ENCODE data around the gene GAS7. TPM values are rescaled to one million over a fixed set of nuclear protein-coding genes. Genes with fewer than 3 reads are reported as not detected.
A peak's percentile ranks its signal among the peaks of the same experiment; 100 is the strongest.

GAS7 gene
- polyA plus RNA-seq, 1 donor (not counting 4 experiments of a cell fraction or from before 2014, with no cell fraction given) = 0.10 TPM

- no peaks in the 10 kb centered on the region for H4K20me1 ChIP-seq (ENCODE audit: control insufficient read depth, extremely low read depth, insufficient read depth, low read length)
- peaks cover 5% of the 10 kb centered on the region for H3K4me1 ChIP-seq (ENCODE audit: control insufficient read depth, extremely low read depth, insufficient read depth, low read length)
- no peak overlapping the region for H3K4me3 ChIP-seq (ENCODE audit: control insufficient read depth in 2 of 3, extremely low read depth in 1 of 3, insufficient read depth in 2 of 3, low read depth in 1 of 3, low read length in 3 of 3)
- H2AFZ ChIP-seq (ENCODE audit: control insufficient read depth, low read length) = no peak overlapping the region
- no peak overlapping the region for H3K27ac ChIP-seq (ENCODE audit: control insufficient read depth, insufficient read depth, low read length)
- H3K79me2 ChIP-seq (ENCODE audit: control insufficient read depth, insufficient read depth, low read length) = no peaks in the 10 kb centered on the region
- FAIRE-seq (no peak), DNase-seq (ENCODE audit: low read depth, low spot score) (no peak)
- H3K9ac ChIP-seq (ENCODE audit: control insufficient read depth, extremely low read depth, insufficient read depth, low read length) = no peak overlapping the region
- no peaks in the 10 kb centered on the region for H3K9me1 ChIP-seq (ENCODE audit: control insufficient read depth, extremely low read depth, insufficient read depth, low read length)
- H3K9me3 ChIP-seq (ENCODE audit: control insufficient read depth, low read depth, low read length) = no peaks in the 10 kb centered on the region
- dilution Hi-C loops (cut with MboI; ENCODE audit: extremely low pct_ligation_motif_present, low sequenced_read_pairs) = no loop called here
- H3K4me2 ChIP-seq (ENCODE audit: control insufficient read depth, extremely low read depth, insufficient read depth, low read depth, low read length) = peak overlapping the region; percentile 30
- TF ChIP-seq EZH2 (IDR thresholded peaks at IDR 0.05; ENCODE audit: low read length) (no peak), CTCF (optimal IDR thresholded peaks at IDR 0.05 in 1 of 3, IDR thresholded peaks at IDR 0.05 in 1 of 3, conservative IDR thresholded peaks at IDR 0.05 in 1 of 3; ENCODE audit: extremely low read depth in 1 of 3, insufficient read depth in 2 of 3, low read length in 3 of 3) (no peak)
- no peaks in the 10 kb centered on the region for H3K27me3 ChIP-seq (ENCODE audit: control insufficient read depth, extremely low read depth, insufficient read depth, low read length)
- H3K36me3 ChIP-seq (ENCODE audit: control insufficient read depth in 2 of 2, extremely low read depth in 1 of 2, insufficient read depth in 2 of 2, low read length in 2 of 2) = no peaks in the 10 kb centered on the region
These were observed 62.7 kb downstream of the GAS7 start for GRCh38 chr17:10135539-10136257.

- FAIRE-seq = no peak
- no peak for DNase-seq (ENCODE audit: low read depth, low spot score)
- TF ChIP-seq CTCF (optimal IDR thresholded peaks at IDR 0.05 in 1 of 3, IDR thresholded peaks at IDR 0.05 in 1 of 3, conservative IDR thresholded peaks at IDR 0.05 in 1 of 3; ENCODE audit: extremely low read depth in 1 of 3, insufficient read depth in 2 of 3, low read length in 3 of 3) = no peak
- no peak for TF ChIP-seq EZH2 (IDR thresholded peaks at IDR 0.05; ENCODE audit: low read length)
- H3K9me1 ChIP-seq (ENCODE audit: control insufficient read depth, extremely low read depth, insufficient read depth, low read length) = no peaks in the 10 kb centered on the region
- H3K79me2 ChIP-seq (ENCODE audit: control insufficient read depth, insufficient read depth, low read length) = no peaks in the 10 kb centered on the region
- H3K27me3 ChIP-seq (ENCODE audit: control insufficient read depth, extremely low read depth, insufficient read depth, low read length) = no peaks in the 10 kb centered on the region
- H3K36me3 ChIP-seq (ENCODE audit: control insufficient read depth in 2 of 2, extremely low read depth in 1 of 2, insufficient read depth in 2 of 2, low read length in 2 of 2) = no peaks in the 10 kb centered on the region
- no peak overlapping the region for H3K4me2 ChIP-seq (ENCODE audit: control insufficient read depth, extremely low read depth, insufficient read depth, low read depth, low read length)
- no peaks in the 10 kb centered on the region for H3K9me3 ChIP-seq (ENCODE audit: control insufficient read depth, low read depth, low read length)
- no peak overlapping the region for H2AFZ ChIP-seq (ENCODE audit: control insufficient read depth, low read length)
- no peak overlapping the region for H3K27ac ChIP-seq (ENCODE audit: control insufficient read depth, insufficient read depth, low read length)
- no peaks in the 10 kb centered on the region for H3K4me1 ChIP-seq (ENCODE audit: control insufficient read depth, extremely low read depth, insufficient read depth, low read length)
- dilution Hi-C loops (cut with MboI; ENCODE audit: extremely low pct_ligation_motif_present, low sequenced_read_pairs) = no loop called here
- H3K9ac ChIP-seq (ENCODE audit: control insufficient read depth, extremely low read depth, insufficient read depth, low read length) = no peak overlapping the region
- no peaks in the 10 kb centered on the region for H4K20me1 ChIP-seq (ENCODE audit: control insufficient read depth, extremely low read depth, insufficient read depth, low read length)
- no peak overlapping the region for H3K4me3 ChIP-seq (ENCODE audit: control insufficient read depth in 2 of 3, extremely low read depth in 1 of 3, insufficient read depth in 2 of 3, low read depth in 1 of 3, low read length in 3 of 3)
These were observed 67.7 kb downstream of the GAS7 start for GRCh38 chr17:10130677-10131076.

All from keratinocyte (primary cell).